GM19328 (cell line): ENCODE data around the gene CCR3.
"Not testable (repeated sequence)": the region's sequence is repeated elsewhere in the genome, so short reads cannot be mapped to it uniquely, and the experiment has no call there.

ENCODE experiments used
- ATAC-seq: cut with Tn5 transposase; IDR thresholded peaks from one replicate; pipeline ENCODE4 v1.9.1; 2021; ENCODE audit warnings: mild to moderate bottlenecking, moderate library complexity; ENCODE audit not compliant: unreplicated experiment

The CCR3 gene

GRCh38 chr3:46242120-46242519 lies at the start of gene CCR3:
TSS of gene CCR3 (plus strand) at chr3:46242460. CDS start at chr3:46265159, 22,699 bp downstream.
- ATAC-seq = no peak

DNA sequence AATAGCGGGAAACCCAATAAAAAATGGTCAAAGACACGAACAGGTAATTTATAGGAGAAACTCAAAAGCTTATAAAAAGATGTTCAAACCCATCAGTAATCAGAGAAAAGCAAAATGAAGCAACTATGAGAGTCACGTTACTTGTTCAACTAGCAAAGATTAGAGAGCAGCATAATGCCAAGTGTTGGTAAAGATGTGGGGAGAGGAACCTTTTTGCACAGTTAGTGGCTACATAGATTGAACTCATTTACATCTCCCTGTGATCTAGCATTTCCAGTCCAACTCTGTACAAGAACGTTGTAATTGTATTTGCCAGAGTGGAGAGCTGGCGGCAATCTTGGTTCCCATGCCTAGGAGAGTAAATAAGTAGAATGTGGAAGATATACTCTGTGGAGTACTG lies 49.3 kb upstream of the CCR3 start:
- no peak for ATAC-seq

- ATAC-seq = no peak
These were observed 48.8 kb upstream of the CCR3 start for GRCh38 chr3:46193436-46193835.

GRCh38 chr3:46194868-46195553 lies 47.2 kb upstream of the CCR3 start:
- no peak for ATAC-seq

GRCh38 chr3:46196261-46196957 lies 45.9 kb upstream of the CCR3 start:
- ATAC-seq = no peak

- no peak for ATAC-seq
These were observed 42.0 kb upstream of the CCR3 start for GRCh38 chr3:46200211-46200610.

GRCh38 chr3:46200790-46201189 lies 41.5 kb upstream of the CCR3 start:
- no peak for ATAC-seq

- no peak for ATAC-seq
These were observed 39.7 kb upstream of the CCR3 start for GRCh38 chr3:46202535-46202934.

- ATAC-seq = no peak
These were observed 38.6 kb upstream of the CCR3 start for GRCh38 chr3:46203681-46204080.

- no peak for ATAC-seq
These were observed 36.8 kb upstream of the CCR3 start for GRCh38 chr3:46205286-46205960.

DNA sequence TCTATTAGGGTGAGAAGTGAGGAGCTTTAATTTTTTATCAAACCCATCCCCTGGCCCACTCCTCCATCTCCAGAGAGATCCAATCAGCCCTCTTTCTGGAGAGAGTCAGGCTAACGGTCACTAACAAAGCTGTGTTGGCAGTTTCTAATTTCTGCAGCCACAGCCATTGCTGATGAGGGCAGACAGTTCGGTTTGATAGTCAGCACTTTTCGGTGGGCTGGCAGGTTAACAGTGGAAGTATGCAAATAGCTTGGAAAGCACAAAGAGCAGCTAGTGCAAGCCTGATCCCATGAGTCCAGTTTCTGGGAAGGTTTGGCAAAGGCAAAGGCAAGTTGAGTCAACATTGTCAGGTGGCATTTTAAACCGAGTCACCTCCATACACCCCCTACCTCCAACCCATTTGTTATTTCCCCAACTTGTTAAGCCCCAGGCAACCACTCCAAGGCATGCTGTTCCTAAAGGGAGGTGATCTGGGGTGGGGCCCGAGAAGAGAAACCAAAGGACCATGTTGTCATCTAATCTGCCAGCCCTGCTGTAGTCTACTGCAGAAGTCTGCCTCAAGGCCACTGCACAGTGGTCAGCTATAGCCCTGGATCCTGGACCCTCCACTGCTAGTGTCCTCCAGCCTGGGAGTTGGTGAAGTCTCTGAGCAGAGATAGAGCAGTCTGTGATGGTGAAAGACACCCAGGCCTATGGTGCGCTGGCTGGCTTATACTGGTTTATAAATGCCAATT lies 35.8 kb upstream of the CCR3 start:
- no peak for ATAC-seq

GRCh38 chr3:46207514-46207913 lies 34.7 kb upstream of the CCR3 start:
- ATAC-seq = not testable (repeated sequence)

DNA sequence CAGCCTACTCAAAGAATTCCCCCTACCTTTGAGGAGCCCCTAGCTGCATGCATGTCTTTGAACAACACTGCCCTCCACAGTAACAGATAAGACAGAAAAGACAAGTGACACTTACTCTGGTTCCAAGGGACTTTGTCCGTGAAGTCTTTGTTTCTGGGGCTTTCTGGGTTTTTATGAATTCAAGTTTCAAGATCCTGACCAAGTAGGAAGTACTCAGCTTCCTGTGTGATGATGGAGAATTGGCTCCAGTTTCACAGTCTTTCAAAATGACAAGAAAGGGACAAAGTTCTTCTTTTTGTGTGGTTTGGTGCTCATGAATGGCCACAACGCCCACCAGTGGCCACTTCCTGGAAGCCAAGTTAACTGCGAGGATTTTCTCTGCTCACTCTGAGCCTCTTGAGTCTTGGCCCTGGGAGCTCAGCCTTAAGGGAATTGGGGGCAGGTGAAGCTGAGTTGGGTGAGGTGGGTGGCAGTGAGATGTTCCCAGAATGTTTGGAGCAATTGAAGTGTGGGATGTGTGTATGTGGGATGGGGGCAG lies 34.0 kb upstream of the CCR3 start, which contains the start of gene CCR1:
Gene CCR1 (minus strand): TSS at position 147 of the 538 bp plus-strand sequence. CDS start 4,000 bp downstream, outside the sequence.
- no peak for ATAC-seq

DNA sequence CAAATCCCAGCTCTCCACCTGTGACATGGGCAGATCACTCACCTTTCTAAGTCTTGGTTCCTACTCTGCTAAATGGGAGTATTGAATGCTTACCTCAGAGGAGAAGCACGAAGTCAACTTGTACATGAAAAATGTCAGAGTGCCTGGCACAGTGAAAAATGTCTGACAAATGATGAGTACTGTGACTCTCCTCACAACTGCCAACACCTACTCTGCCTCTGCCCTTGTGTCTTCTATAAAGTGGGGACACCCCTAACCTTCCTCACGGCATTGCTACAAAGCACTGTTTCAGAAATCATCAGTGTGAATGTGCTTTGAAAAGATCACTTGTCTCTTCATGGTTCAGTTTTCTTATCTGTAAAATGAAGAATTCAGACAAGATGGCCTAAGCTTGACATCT lies 33.2 kb upstream of the CCR3 start:
- ATAC-seq = no peak

DNA sequence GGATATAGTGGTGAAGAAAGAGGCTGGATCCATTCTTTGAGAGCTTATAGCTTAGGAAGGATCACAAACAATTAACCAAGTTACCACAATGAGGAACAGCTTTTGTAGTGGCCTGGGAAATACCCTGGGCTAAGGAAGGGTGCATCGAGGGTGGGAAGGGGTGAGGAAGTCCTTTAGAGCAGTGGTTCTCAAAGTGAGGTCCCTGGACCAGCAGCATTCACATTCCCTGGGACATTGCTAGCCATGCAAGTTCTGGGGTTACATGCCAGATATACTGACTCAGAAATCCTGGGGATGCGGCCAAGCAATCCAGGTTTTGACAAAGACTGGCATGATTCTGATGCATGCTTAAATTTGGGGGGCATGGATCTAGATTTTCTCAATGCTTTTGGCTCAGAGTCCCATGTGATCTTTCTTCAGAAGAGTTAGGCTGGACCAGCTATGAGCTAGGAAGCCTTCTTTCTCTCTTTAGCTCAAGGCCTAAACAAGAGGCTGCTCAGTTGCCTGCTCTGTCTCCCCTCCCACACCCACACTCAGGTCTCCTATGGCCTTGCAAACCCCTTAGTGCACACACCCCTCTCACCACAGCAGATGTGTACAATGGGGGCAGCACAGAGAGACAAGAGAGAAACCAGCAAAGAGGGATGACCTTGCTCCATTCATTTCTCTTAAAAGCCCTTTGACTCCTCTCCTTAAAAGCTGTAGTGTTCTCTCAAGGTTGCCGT lies 32.4 kb upstream of the CCR3 start:
- no peak for ATAC-seq

DNA sequence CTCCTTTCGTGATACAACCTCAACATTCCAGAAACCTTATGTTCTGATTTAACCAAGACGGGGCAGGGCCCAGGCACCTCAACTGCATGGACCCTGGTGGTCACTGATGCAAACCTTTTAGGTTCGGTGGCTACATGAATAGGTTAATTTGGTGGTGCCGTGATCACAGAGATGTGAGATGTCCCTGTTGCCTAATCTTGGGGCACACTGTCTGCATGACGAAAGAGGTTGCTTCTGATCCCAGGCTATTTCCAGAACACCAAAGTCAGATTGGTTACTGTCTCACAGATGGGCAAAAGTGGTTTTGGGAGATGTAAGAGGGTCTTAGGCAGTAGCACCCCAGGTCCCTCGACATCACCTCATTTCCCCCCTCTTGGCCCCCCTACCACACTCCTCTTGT lies 30.2 kb upstream of the CCR3 start:
- no peak for ATAC-seq

GRCh38 chr3:46213201-46213600 lies 29.1 kb upstream of the CCR3 start:
- no peak for ATAC-seq

- ATAC-seq = no peak
These were observed 27.4 kb upstream of the CCR3 start for GRCh38 chr3:46214751-46215352.

DNA sequence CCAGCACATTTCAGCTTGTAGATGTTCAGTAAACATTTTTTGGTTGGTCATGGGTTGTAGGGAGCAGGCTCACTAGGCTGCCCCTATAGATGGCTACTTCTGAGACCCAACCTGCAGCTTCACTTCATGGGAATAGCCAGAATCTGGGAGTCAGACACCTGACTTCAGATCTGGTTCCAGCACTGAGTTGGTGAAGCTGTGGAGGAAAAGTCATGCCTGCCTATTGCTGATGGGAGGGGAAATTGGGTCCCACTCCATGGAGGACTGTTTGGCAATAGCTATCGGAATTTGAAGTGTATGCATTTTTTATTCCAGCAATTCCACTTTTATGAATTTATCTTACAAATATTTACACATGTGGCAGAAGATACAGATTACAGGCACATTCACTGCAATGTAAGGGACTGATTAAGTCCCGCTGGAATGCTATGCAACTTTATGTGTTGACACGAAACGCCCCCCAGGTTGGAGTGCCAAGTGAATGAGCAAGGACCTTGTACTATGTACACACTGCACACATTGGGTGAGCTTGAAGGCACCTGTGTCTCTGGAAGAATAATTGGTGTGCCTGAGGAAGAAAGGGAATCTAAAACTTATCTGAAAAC lies 26.3 kb upstream of the CCR3 start:
- ATAC-seq = no peak
